ES-I3 (cell line): ENCODE results near the gene ZNF630.
A peak's percentile ranks its signal among the peaks of the same experiment; 100 is the strongest.
"Not testable (repeated sequence)": the region's sequence is repeated elsewhere in the genome, so short reads cannot be mapped to it uniquely, and the experiment has no call there.

Experiments used
- H3K36me3 ChIP-seq: 2 replicates; pipeline ENCODE4 v1.6.1; 2013; ENCODE audit warnings: mild to moderate bottlenecking, low read length, control low read depth, moderate library complexity; ENCODE audit not compliant: insufficient read depth
- H3K4me1 ChIP-seq: 2 replicates; pipeline ENCODE4 v1.6.1; 2013; ENCODE audit warnings: mild to moderate bottlenecking, control low read depth, low read length; ENCODE audit not compliant: insufficient read depth
- H3K9ac ChIP-seq: 2 replicates; pipeline ENCODE4 v1.6.1; 2013; ENCODE audit warnings: low read depth, mild to moderate bottlenecking, low read length, moderate library complexity
- H3K9me3 ChIP-seq: 2 replicates; pipeline ENCODE4 v1.6.1; 2013; ENCODE audit warnings: mild to moderate bottlenecking, low read length, moderate library complexity; ENCODE audit not compliant: control insufficient read depth, insufficient read depth

Gene ZNF630

GRCh38 chrX:48058621-48059295, 12.7 kb downstream of the ZNF630 start:
- Histone ChIP-seq H3K36me3 (no peaks in the 10 kb centered on the region), H3K4me1 (no peaks in the 10 kb centered on the region), H3K9ac (no peak overlapping the region), H3K9me3 (peaks cover 16% of the 10 kb centered on the region)

- no peak overlapping the region for H3K9ac ChIP-seq
- H3K9me3 ChIP-seq: no peaks in the 10 kb centered on the region
- H3K36me3 ChIP-seq: no peaks in the 10 kb centered on the region
- peaks cover 17% of the 10 kb centered on the region for H3K4me1 ChIP-seq
Measured at GRCh38 chrX:48046846-48047245, 24.6 kb downstream of the ZNF630 start.

- Histone ChIP-seq H3K4me1 (peaks cover 17% of the 10 kb centered on the region), H3K9me3 (no peaks in the 10 kb centered on the region), H3K9ac (no peak overlapping the region), H3K36me3 (no peaks in the 10 kb centered on the region)
Measured at GRCh38 chrX:48045410-48046311, 25.8 kb downstream of the ZNF630 start.

- H3K4me1 ChIP-seq: peaks cover 17% of the 10 kb centered on the region
- no peak overlapping the region for H3K9ac ChIP-seq
- H3K9me3 ChIP-seq: no peaks in the 10 kb centered on the region
- no peaks in the 10 kb centered on the region for H3K36me3 ChIP-seq
Measured at GRCh38 chrX:48043056-48043455, 28.4 kb downstream of the ZNF630 start.

- H3K9ac ChIP-seq: no peak overlapping the region
- no peaks in the 10 kb centered on the region for H3K36me3 ChIP-seq
- H3K9me3 ChIP-seq: no peaks in the 10 kb centered on the region
- H3K4me1 ChIP-seq: no peaks in the 10 kb centered on the region
Measured at GRCh38 chrX:48035891-48036290, 35.5 kb downstream of the ZNF630 start.

- not testable (repeated sequence) for H3K36me3 ChIP-seq, H3K9me3 ChIP-seq, H3K4me1 ChIP-seq, H3K9ac ChIP-seq
Measured at GRCh38 chrX:48030641-48031173, 40.7 kb downstream of the ZNF630 start.

- Histone ChIP-seq H3K9me3 (no peaks in the 10 kb centered on the region), H3K36me3 (no peaks in the 10 kb centered on the region), H3K4me1 (peaks cover 5% of the 10 kb centered on the region; the same call in 1 of the 2 replicates), H3K9ac (no peak overlapping the region)
Measured at GRCh38 chrX:48030237-48030636, 41.2 kb downstream of the ZNF630 start.

- Histone ChIP-seq H3K36me3 (no peaks in the 10 kb centered on the region), H3K9ac (no peak overlapping the region), H3K4me1 (peaks cover 5% of the 10 kb centered on the region; the same call in 1 of the 2 replicates), H3K9me3 (no peaks in the 10 kb centered on the region)
Measured at GRCh38 chrX:48028091-48028490, 43.3 kb downstream of the ZNF630 start.

- not testable (repeated sequence) for H3K36me3 ChIP-seq
Measured at GRCh38 chrX:48027545-48027944, 43.9 kb downstream of the ZNF630 start.

GRCh38 chrX:48025561-48025960, 45.9 kb downstream of the ZNF630 start:
- peaks cover 4% of the 10 kb centered on the region for H3K9me3 ChIP-seq
- H3K4me1 ChIP-seq: peaks cover 5% of the 10 kb centered on the region; the same call in 1 of the 2 replicates
- H3K9ac ChIP-seq: no peak overlapping the region
- no peaks in the 10 kb centered on the region for H3K36me3 ChIP-seq

More at GRCh38 chrX:48027545-48027944, 43.9 kb downstream of the ZNF630 start:
- H3K9ac ChIP-seq, H3K4me1 ChIP-seq, H3K9me3 ChIP-seq: not testable (repeated sequence)

- no peak overlapping the region for H3K9ac ChIP-seq
- H3K36me3 ChIP-seq: no peaks in the 10 kb centered on the region
- H3K9me3 ChIP-seq: peaks cover 4% of the 10 kb centered on the region
- H3K4me1 ChIP-seq: 0 out of 2 replicates have a peak, but pooled peaks cover 5% of the 10 kb centered on the region
Measured at GRCh38 chrX:48022738-48023137, 48.7 kb downstream of the ZNF630 start.

- H3K4me1 ChIP-seq: 0 out of 2 replicates have a peak, but pooled peaks cover 5% of the 10 kb centered on the region
- H3K9me3 ChIP-seq: peaks cover 4% of the 10 kb centered on the region
- H3K9ac ChIP-seq: no peak overlapping the region
- no peaks in the 10 kb centered on the region for H3K36me3 ChIP-seq
Measured at GRCh38 chrX:48022100-48022499, 49.3 kb downstream of the ZNF630 start.

GRCh38 chrX:48021026-48021900, 50.2 kb downstream of the ZNF630 start:
- Histone ChIP-seq H3K4me1 (0 out of 2 replicates have a peak, but pooled peaks cover 2% of the 10 kb centered on the region), H3K9me3 (peaks cover 4% of the 10 kb centered on the region), H3K9ac (peak overlapping the region; percentile 97), H3K36me3 (no peaks in the 10 kb centered on the region)

- H3K36me3 ChIP-seq, H3K4me1 ChIP-seq, H3K9me3 ChIP-seq: not testable (repeated sequence)
- H3K9ac ChIP-seq: peak overlapping the region; percentile 97; the same call in 1 of the 2 replicates
Measured at GRCh38 chrX:48020472-48020871, 51.0 kb downstream of the ZNF630 start.
